LNCaP clone FGC (cell line): ENCODE data around the gene RANBP10.
A peak's percentile ranks its signal among the peaks of the same experiment; 100 is the strongest.

Experiments
- DNase-seq: peaks from one replicate; pipeline ENCODE4 v3.0.0-alpha.2; 2011; ENCODE audit warnings: low read depth
- H3K4me3 ChIP-seq: 2 replicates; pipeline ENCODE4 v1.5.1; 2011; ENCODE audit warnings: mild to moderate bottlenecking, low read depth, low read length, control low read depth
- TF ChIP-seq, protein P1 (sequence below): IDR thresholded peaks from 2 replicates; pipeline ENCODE4 v1.5.1; 2012; ENCODE audit warnings: mild to moderate bottlenecking; ENCODE audit not compliant: control insufficient read depth, insufficient read depth; ENCODE audit errors: extremely low read depth

The RANBP10 gene

DNA sequence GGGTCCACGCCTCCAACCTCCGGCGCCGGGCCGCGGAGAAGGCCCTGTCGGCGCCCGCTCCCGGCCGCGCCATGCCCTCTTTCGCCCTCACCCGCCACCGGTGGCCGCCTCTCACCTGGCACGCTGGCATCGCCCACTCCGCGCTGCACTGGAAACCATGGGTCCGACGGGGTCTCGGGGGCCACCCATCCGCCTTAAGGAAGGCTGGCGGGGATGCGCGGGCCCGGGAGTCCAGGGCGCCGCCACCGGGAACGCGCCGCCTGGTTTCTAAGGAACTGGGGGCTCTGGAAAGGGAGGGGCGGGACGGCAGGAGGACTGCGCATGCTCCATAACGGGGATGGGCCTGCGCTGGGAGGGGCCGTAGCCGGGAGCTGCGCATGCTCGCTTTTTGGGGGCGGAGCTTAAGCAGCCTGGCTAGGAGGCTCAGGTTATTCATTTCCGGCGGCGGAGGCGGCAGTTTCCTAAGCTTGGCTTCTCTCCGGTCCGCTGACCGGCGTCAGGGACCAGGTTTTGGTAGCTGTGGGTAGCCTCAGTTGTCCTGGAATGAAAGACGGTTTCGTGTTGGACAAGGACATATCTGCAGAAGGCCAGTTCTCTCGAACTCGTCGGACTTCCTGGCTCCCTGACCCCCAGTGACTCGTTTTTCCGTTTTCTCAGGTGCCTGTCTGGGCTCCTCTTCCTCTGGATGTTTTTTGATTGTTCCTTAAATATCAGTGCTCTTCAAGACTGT is 87.1 kb downstream of the RANBP10 start, which contains the start of gene GFOD2:
Gene GFOD2 (minus strand): TSS at position 269 of the 730 bp plus-strand sequence. CDS start 33,601 bp downstream, outside the sequence.
- DNase-seq, result peak; percentile 57
- TF ChIP-seq, protein P1, sequence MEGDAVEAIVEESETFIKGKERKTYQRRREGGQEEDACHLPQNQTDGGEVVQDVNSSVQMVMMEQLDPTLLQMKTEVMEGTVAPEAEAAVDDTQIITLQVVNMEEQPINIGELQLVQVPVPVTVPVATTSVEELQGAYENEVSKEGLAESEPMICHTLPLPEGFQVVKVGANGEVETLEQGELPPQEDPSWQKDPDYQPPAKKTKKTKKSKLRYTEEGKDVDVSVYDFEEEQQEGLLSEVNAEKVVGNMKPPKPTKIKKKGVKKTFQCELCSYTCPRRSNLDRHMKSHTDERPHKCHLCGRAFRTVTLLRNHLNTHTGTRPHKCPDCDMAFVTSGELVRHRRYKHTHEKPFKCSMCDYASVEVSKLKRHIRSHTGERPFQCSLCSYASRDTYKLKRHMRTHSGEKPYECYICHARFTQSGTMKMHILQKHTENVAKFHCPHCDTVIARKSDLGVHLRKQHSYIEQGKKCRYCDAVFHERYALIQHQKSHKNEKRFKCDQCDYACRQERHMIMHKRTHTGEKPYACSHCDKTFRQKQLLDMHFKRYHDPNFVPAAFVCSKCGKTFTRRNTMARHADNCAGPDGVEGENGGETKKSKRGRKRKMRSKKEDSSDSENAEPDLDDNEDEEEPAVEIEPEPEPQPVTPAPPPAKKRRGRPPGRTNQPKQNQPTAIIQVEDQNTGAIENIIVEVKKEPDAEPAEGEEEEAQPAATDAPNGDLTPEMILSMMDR, result no peak
- peak within 1 kb of the TSS; percentile 72 for H3K4me3 ChIP-seq

DNA sequence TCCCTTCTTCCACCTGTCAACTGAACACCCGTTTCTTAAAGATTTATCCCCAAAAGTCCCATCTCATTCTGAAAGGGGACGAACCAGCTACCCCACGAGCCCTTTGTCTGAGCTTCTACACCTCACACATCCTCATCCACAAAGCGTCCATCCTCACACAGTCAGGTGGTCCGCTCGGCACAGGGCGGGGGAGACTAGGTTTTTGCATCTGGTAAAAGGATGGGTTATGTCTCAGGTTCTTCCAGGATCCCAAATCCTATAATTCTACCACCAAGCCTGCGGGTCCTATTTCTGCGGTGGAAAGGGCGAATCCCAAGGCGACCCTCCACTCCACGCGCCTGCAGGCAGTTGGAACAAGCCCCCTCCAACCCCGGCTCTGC is 87.7 kb downstream of the RANBP10 start:
- DNase-seq, result no peak
- TF ChIP-seq, protein P1, result no peak
- peak overlapping the region; percentile 72 for H3K4me3 ChIP-seq

DNA sequence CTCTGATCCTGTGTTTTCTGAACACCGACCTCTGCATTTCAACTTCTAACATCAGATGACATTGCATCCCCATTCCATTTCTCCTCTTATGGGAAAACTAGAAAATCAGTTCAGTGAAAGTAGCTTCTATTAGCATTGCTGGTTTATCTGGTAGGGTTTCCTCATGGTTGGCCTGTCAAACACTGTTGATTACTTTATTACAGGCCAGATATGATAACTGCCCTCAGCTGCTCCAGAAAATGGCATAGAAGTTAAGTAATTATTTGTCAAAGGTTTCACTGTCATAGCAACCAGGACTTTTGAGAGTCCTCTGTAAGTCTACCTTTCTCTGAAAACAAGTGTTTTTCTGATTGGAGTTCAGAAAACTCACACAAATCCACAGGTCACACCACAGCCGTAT is 90.3 kb downstream of the RANBP10 start:
- no peak for DNase-seq
- TF ChIP-seq, protein P1, result no peak
- no peak overlapping the region for H3K4me3 ChIP-seq

DNA sequence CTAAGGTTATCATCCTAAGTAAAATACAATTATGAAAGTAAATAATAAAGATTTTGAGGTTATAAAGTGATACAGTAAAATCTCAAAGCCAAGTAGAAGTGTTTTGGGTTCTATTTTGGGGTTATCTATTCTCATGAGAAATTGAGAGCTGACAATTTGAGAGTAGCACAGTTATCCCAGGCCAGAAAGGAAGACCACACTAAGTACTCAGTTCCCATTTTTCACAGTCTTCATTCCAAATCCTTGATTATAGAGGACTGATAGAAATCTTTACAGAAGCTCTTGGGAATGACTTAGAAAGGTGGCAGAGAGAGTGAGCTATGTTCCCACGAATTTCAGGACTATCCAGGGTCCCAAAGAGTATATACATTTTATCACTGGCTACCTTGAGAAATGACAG is 91.8 kb downstream of the RANBP10 start:
- TF ChIP-seq, protein P1, result no peak
- H3K4me3 ChIP-seq, result no peak overlapping the region
- no peak for DNase-seq

DNA sequence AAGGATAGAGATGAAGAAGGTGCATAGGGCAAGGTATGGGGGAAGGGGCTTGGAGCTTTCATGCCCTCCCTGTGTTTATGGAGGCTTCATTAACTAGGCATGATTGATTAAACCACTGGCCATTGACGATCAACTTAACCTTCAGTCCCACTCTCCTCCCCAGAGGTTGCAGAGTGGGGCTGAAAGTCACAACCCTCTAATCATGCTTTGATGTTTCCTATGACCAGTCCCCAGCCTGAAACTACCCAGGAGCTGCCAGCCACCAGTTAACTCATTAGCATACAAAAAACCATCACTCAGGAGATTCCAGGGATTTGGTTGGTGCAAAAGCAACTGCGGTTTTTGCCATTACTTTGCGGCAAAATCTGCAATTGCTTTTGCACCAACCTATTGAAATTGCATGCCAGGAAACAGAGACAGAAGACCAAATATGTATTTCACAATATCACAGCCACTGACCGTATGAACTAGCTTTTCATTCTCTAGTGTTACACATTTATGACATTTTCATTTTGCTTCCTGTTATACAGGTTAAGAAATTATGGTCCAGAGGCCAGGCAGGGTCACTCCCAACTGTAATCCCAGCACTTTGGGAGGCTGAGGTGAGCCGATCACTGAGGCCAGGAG is 92.6 kb downstream of the RANBP10 start:
- H3K4me3 ChIP-seq, result no peak overlapping the region
- TF ChIP-seq, protein P1, result no peak
- no peak for DNase-seq

DNA sequence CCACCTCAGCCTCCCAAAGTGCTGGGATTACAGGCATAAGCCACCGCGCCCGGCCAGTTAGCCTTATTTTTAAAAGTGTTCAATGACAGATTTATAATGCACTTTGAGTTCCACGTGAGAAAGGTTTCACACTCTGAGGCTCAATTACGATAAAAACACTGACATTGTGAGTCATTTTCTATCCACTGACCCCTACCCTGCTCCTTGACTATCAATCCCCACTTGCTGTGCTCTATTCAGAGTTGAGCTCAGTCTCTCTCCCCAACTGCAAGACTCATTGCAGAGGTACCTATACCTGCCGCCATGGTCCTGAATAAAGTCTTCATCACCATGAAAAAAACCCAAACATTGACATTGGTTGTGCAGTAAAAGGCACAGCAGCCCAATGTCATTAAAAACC is 95.8 kb downstream of the RANBP10 start:
- H3K4me3 ChIP-seq, result no peak overlapping the region
- DNase-seq, result no peak
- TF ChIP-seq, protein P1, result no peak
